Mesodermal cell (in vitro differentiated cells): ENCODE measurements around the gene SLC35F4. TPM values are rescaled to one million over a fixed set of nuclear protein-coding genes. Genes with fewer than 3 reads are reported as not detected.
A peak's percentile ranks its signal among the peaks of the same experiment; 100 is the strongest.

Experiments
- H3K27ac ChIP-seq: 2 replicates; pipeline ENCODE4 v1.7.0; 2013; ENCODE audit warnings: mild to moderate bottlenecking, low read depth, low read length, moderate library complexity; ENCODE audit not compliant: severe bottlenecking
- H3K36me3 ChIP-seq: 2 replicates; pipeline ENCODE4 v1.7.1; 2013; ENCODE audit warnings: mild to moderate bottlenecking, low read length, moderate library complexity; ENCODE audit not compliant: control insufficient read depth, insufficient read depth
- H3K4me1 ChIP-seq: one replicate; pipeline ENCODE4 v1.7.1; 2013; ENCODE audit warnings: mild to moderate bottlenecking, low read length; ENCODE audit not compliant: insufficient read depth, control insufficient read depth, poor library complexity, severe bottlenecking
- H3K4me3 ChIP-seq: 2 replicates; pipeline ENCODE4 v1.7.0; 2013; ENCODE audit warnings: low read length, control low read depth, mild to moderate bottlenecking; ENCODE audit not compliant: insufficient read depth, poor library complexity, severe bottlenecking; ENCODE audit errors: extremely low read depth
- H3K9me3 ChIP-seq: 2 replicates; pipeline ENCODE4 v1.7.1; 2013; ENCODE audit warnings: mild to moderate bottlenecking, low read length, moderate library complexity; ENCODE audit not compliant: control insufficient read depth
- WGBS, 2 experiments: methylation state at CpG; one replicate each; pipeline ENCODE4 v1.1.5; 2013; ENCODE audit warnings: missing lambda C conversion rate in 2 of 2; ENCODE audit not compliant: insufficient coverage in 2 of 2; 5-methylcytosine and 5-hydroxymethylcytosine counted together
- polyA plus RNA-seq, 2 experiments: library from polyadenylated mRNA; stranded (reverse); fragments of 50-300 nt; gene quantifications; one replicate each; pipeline ENCODE4 v1.2.3, GENCODE V29; 2013

SLC35F4 gene
- polyA plus RNA-seq (2013, experiment 1 of 2), result not detected
- not detected for polyA plus RNA-seq (2013, experiment 2 of 2)

GRCh38 chr14:57865403-57866198 is at the start of gene SLC35F4:
Gene SLC35F4 (minus strand): TSS chr14:57866092.
- 1% methylated on average over 58 to 72 of the region's 91 CpGs for WGBS, 2 experiments
- Histone ChIP-seq H3K4me1 (no peaks in the 10 kb centered on the region), H3K27ac (no peak within 1 kb of the TSS), H3K4me3 (peak within 1 kb of the TSS; percentile 11), H3K36me3 (no peaks in the 10 kb centered on the region), H3K9me3 (no peaks in the 10 kb centered on the region)

GRCh38 chr14:57909626-57910025 is 43.7 kb upstream of the SLC35F4 start:
- H3K36me3 ChIP-seq, result no peaks in the 10 kb centered on the region

DNA sequence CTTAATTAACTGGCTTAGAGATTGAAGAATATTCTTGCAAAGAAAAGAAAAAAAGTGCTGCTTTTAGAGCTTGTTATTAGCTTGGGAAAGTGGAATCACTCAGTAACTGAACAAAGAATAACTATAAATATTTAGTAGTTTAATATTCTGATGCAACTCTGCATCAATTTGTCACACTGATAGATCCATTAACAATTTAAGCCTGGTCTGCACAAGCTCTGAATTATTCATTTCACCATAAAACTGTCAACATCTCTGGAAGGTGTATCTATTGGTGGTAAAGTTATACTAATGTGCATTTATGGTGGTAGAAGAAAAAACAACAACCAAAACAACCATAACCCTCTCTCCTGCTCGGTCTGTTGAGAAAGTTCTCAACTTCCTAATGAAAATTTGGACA is 38.1 kb upstream of the SLC35F4 start:
- H3K27ac ChIP-seq, result no peak overlapping the region
- H3K9me3 ChIP-seq, result no peaks in the 10 kb centered on the region
- H3K4me3 ChIP-seq, result no peak overlapping the region
- WGBS, 2 experiments, result no CpG with 5 or more reads among the region's 1 CpG
- no peaks in the 10 kb centered on the region for H3K4me1 ChIP-seq
- no peaks in the 10 kb centered on the region for H3K36me3 ChIP-seq

More at GRCh38 chr14:57909626-57910025, 43.7 kb upstream of the SLC35F4 start:
- Histone ChIP-seq H3K27ac (no peak overlapping the region), H3K4me1 (no peaks in the 10 kb centered on the region), H3K9me3 (no peaks in the 10 kb centered on the region), H3K4me3 (no peak overlapping the region)

- no peak overlapping the region for H3K27ac ChIP-seq
- no peak overlapping the region for H3K4me3 ChIP-seq
- no peaks in the 10 kb centered on the region for H3K4me1 ChIP-seq
- no peaks in the 10 kb centered on the region for H3K9me3 ChIP-seq
- whole genome bisulfite sequencing, 2 experiments, result 63 to 85% methylated on average over 3 to 6 of the region's 7 CpGs
- H3K36me3 ChIP-seq, result no peaks in the 10 kb centered on the region
These were observed 33.1 kb upstream of the SLC35F4 start for GRCh38 chr14:57898837-57899572.

DNA sequence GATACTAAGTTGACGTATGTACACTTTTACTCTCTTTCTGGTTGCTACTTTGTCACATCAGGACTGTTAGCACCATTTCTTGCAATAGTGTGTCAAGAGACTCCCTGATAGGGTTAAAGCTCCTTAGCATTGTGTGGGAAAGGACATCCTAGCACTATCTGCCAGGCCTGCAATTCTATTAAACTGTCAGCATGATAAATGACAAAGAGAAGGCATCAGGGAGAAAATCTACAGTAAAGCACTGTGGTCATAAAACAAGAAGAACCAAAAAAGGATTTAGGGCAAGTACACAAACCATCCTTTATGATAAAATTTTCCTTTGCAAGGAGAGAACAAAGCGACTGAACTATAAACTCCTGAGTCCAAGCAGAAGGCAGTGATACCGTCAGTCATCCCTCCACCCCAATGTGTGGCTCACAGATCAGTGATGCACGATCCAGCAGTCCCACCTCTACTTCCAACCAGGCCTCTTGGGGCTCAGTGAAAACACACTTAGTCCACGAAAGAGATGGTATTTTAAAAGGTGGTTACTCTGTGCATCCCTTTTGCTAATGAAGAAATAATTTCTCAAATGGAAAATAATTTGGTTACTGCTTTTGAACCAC is 31.4 kb upstream of the SLC35F4 start:
- 86 to 94% methylated on average over 2 to 3 of the region's 5 CpGs for WGBS, 2 experiments
- H3K4me3 ChIP-seq, result no peak overlapping the region
- H3K36me3 ChIP-seq, result no peaks in the 10 kb centered on the region
- no peaks in the 10 kb centered on the region for H3K4me1 ChIP-seq
- H3K27ac ChIP-seq, result no peak overlapping the region
- H3K9me3 ChIP-seq, result no peaks in the 10 kb centered on the region

GRCh38 chr14:57889245-57889644 is 23.4 kb upstream of the SLC35F4 start:
- 67 to 74% methylated on average over 4 of the region's 4 CpGs for WGBS, 2 experiments
- no peaks in the 10 kb centered on the region for H3K9me3 ChIP-seq
- no peaks in the 10 kb centered on the region for H3K4me1 ChIP-seq
- no peak overlapping the region for H3K4me3 ChIP-seq
- no peaks in the 10 kb centered on the region for H3K36me3 ChIP-seq
- H3K27ac ChIP-seq, result no peak overlapping the region

DNA sequence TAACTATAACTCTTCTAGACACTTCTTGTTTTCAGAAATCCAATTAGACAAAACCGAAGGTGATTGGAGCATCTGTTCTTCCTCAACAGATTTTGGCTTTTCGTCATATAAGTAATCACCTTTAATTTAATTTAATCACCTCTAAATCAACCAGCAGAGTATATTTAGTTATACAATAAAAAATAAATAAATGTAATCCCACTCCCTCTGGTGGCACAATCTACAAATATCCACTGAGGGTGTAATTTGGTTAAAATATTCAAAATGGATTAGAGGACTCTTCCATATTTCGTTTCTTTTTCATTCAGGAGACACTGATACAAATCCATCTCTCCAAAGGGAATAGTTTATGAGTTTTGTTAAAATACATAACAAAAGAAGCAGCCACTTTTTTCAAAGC is 18.3 kb upstream of the SLC35F4 start:
- Histone ChIP-seq H3K27ac (no peak overlapping the region), H3K36me3 (no peaks in the 10 kb centered on the region), H3K9me3 (no peaks in the 10 kb centered on the region), H3K4me3 (no peak overlapping the region), H3K4me1 (no peaks in the 10 kb centered on the region)
- no CpG with 5 or more reads among the region's 3 CpGs for WGBS, 2 experiments

GRCh38 chr14:57883061-57883460 is 17.2 kb upstream of the SLC35F4 start:
- 80 to 88% methylated on average over 5 to 7 of the region's 7 CpGs for WGBS, 2 experiments
- Histone ChIP-seq H3K36me3 (no peaks in the 10 kb centered on the region), H3K27ac (no peak overlapping the region), H3K4me3 (no peak overlapping the region), H3K9me3 (no peaks in the 10 kb centered on the region), H3K4me1 (no peaks in the 10 kb centered on the region)

DNA sequence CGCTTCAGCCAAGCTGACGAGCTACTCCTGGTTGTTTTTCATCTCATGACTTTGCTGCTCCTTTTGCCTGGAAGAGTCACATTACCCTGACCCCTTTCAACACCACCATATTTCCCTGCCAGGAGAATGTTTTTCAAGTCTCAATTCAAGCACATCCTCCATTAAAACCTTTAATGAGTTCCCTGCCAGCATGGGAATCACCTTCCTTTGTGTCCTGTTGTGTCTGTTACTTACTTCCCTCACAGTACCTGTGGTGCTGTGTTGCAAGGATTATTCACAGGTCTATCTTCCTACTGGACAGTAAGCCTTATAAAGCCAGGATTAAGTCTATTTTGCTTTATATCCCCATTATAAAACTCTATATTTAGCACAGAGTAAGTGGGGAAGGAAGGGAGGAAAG is 13.6 kb upstream of the SLC35F4 start:
- no peaks in the 10 kb centered on the region for H3K4me1 ChIP-seq
- no peak overlapping the region for H3K27ac ChIP-seq
- no peaks in the 10 kb centered on the region for H3K9me3 ChIP-seq
- H3K36me3 ChIP-seq, result no peaks in the 10 kb centered on the region
- WGBS, 2 experiments, result 75 to 93% methylated on average over 2 of the region's 2 CpGs
- H3K4me3 ChIP-seq, result no peak overlapping the region

DNA sequence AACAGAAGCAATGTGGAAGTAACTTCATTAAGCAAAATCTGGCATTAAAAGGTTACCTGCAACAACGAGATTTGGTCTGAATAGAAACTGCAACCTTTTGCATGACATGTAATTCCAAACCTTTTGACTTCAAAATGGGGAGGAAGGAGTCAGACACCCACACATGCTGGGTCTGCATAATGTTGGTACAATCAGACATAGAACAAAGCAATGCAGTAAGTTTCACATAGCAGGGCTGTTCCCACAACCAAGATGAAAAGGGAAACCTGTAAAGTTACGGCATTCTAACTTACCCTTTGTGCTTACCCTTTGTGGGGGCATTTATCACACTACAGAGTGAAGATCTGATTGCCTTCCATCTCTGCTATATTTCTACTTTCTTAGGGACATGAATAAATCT is 10.1 kb upstream of the SLC35F4 start:
- no peak overlapping the region for H3K4me3 ChIP-seq
- H3K4me1 ChIP-seq, result no peaks in the 10 kb centered on the region
- WGBS, 2 experiments, result 67 to 86% methylated on average over 1 to 2 of the region's 2 CpGs
- no peaks in the 10 kb centered on the region for H3K9me3 ChIP-seq
- H3K27ac ChIP-seq, result no peak overlapping the region
- no peaks in the 10 kb centered on the region for H3K36me3 ChIP-seq
